ENCODE measurements around the gene SIRPB2. TPM values are rescaled to one million over a fixed set of nuclear protein-coding genes. Genes with fewer than 3 reads are reported as not detected.

SIRPB2 gene
- total RNA-seq, 1 donor from 2014 or later, result 3.2 TPM

- TF ChIP-seq CTCF (IDR thresholded peaks at IDR 0.05; ENCODE audit: borderline replicate concordance), result no peak
- H3K9me3 ChIP-seq (replicated peaks), result no peaks in the 10 kb centered on the region
- H3K27me3 ChIP-seq (ENCODE audit: low read depth), result no peaks in the 10 kb centered on the region
- peaks cover 37% of the 10 kb centered on the region for H3K36me3 ChIP-seq
- intact Hi-C loops (cut with micrococcal nuclease), result no loop called here
- peak overlapping the region; percentile 100 for H3K4me3 ChIP-seq
- no peak for DNase-seq
- H3K27ac ChIP-seq (replicated peaks), result peak overlapping the region; percentile 95
- peaks cover 58% of the 10 kb centered on the region for H3K4me1 ChIP-seq
Observed at GRCh38 chr20:1465470-1466210, 25.6 kb downstream of the SIRPB2 start.

GRCh38 chr20:1463971-1464570, 27.1 kb downstream of the SIRPB2 start:
- H3K36me3 ChIP-seq, result peaks cover 52% of the 10 kb centered on the region

GRCh38 chr20:1462834-1463233, 28.4 kb downstream of the SIRPB2 start:
- Histone ChIP-seq H3K27ac (replicated peaks) (no peak overlapping the region), H3K4me3 (no peak overlapping the region), H3K27me3 (ENCODE audit: low read depth) (no peaks in the 10 kb centered on the region), H3K4me1 (peaks cover 49% of the 10 kb centered on the region), H3K9me3 (replicated peaks) (no peaks in the 10 kb centered on the region), H3K36me3 (peaks cover 64% of the 10 kb centered on the region)
- intact Hi-C loops (cut with micrococcal nuclease), result no loop called here
- TF ChIP-seq CTCF (IDR thresholded peaks at IDR 0.05; ENCODE audit: borderline replicate concordance), result no peak
- no peak for DNase-seq

More at GRCh38 chr20:1463971-1464570, 27.1 kb downstream of the SIRPB2 start:
- no peak overlapping the region for H3K4me3 ChIP-seq
- peaks cover 49% of the 10 kb centered on the region for H3K4me1 ChIP-seq
- TF ChIP-seq CTCF (IDR thresholded peaks at IDR 0.05; ENCODE audit: borderline replicate concordance), result no peak
- H3K9me3 ChIP-seq (replicated peaks), result no peaks in the 10 kb centered on the region
- H3K27me3 ChIP-seq (ENCODE audit: low read depth), result no peaks in the 10 kb centered on the region
- no peak for DNase-seq
- H3K27ac ChIP-seq (replicated peaks), result no peak overlapping the region
- intact Hi-C loops (cut with micrococcal nuclease), result no loop called here

- intact Hi-C loops (cut with micrococcal nuclease), result no loop called here
- no peak for TF ChIP-seq CTCF (IDR thresholded peaks at IDR 0.05; ENCODE audit: borderline replicate concordance)
- Histone ChIP-seq H3K4me1 (peaks cover 45% of the 10 kb centered on the region), H3K9me3 (replicated peaks) (no peaks in the 10 kb centered on the region), H3K4me3 (no peak overlapping the region), H3K27me3 (ENCODE audit: low read depth) (no peaks in the 10 kb centered on the region), H3K36me3 (peaks cover 72% of the 10 kb centered on the region), H3K27ac (replicated peaks) (no peak overlapping the region)
- DNase-seq, result no peak
Observed at GRCh38 chr20:1462001-1462400, 29.2 kb downstream of the SIRPB2 start.

GRCh38 chr20:1460275-1460674, 30.9 kb downstream of the SIRPB2 start:
- DNase-seq, result no peak
- no peaks in the 10 kb centered on the region for H3K27me3 ChIP-seq (ENCODE audit: low read depth)
- no peak overlapping the region for H3K27ac ChIP-seq (replicated peaks)
- peaks cover 30% of the 10 kb centered on the region for H3K4me1 ChIP-seq
- H3K4me3 ChIP-seq, result no peak overlapping the region
- intact Hi-C loops (cut with micrococcal nuclease), result no loop called here
- H3K36me3 ChIP-seq, result peaks cover 89% of the 10 kb centered on the region
- H3K9me3 ChIP-seq (replicated peaks), result no peaks in the 10 kb centered on the region
- TF ChIP-seq CTCF (IDR thresholded peaks at IDR 0.05; ENCODE audit: borderline replicate concordance), result no peak

All from left ventricle myocardium inferior (tissue), 1 donor.